Kidney (tissue), 14 donors: ENCODE results near the gene DIABLO. TPM values are rescaled to one million over a fixed set of nuclear protein-coding genes. Genes with fewer than 3 reads are reported as not detected.
"Not testable (repeated sequence)": the region's sequence is repeated elsewhere in the genome, so short reads cannot be mapped to it uniquely, and the experiment has no call there.

Source experiments
- DNase-seq, 5 donors: peaks; one replicate each; pipeline ENCODE4 v3.0.0-alpha.2; 2013 to 2020
- FAIRE-seq: peaks from 2 replicates; lab custom pipeline; 2012; peaks lifted over from hg19 to GRCh38; lab: Jason Lieb, UNC
- H3K27ac ChIP-seq, 2 donors: one replicate each; pipeline ENCODE4 v1.7.0; 2013; ENCODE audit warnings: low read depth in 2 of 2, low read length in 2 of 2, inconsistent platforms in 1 of 2
- H3K27me3 ChIP-seq: one replicate; pipeline ENCODE4 v1.7.1; 2013; ENCODE audit warnings: low read length, inconsistent platforms; ENCODE audit not compliant: control insufficient read depth, insufficient read depth
- H3K36me3 ChIP-seq, 3 donors: one replicate each; pipeline versions ENCODE4 v1.7.0 to v1.7.1; 2013; ENCODE audit warnings: low read length in 3 of 3, control low read depth in 1 of 3, inconsistent platforms in 1 of 3; ENCODE audit not compliant: insufficient read depth in 3 of 3, control insufficient read depth in 2 of 3
- H3K4me1 ChIP-seq, 3 donors: one replicate each; pipeline versions ENCODE4 v1.7.0 to v1.7.1; 2013; ENCODE audit warnings: low read length in 3 of 3, inconsistent platforms in 1 of 3, low read depth in 1 of 3; ENCODE audit not compliant: control insufficient read depth in 2 of 3, insufficient read depth in 2 of 3
- H3K4me3 ChIP-seq, 3 donors: one replicate each; pipeline versions ENCODE4 v1.7.0 to v1.8.1; 2013; ENCODE audit warnings: low read length in 3 of 3, control low read depth in 1 of 3, inconsistent platforms in 1 of 3
- H3K9ac ChIP-seq, 3 donors: one replicate each; pipeline versions ENCODE4 v1.7.0 to v1.7.1; 2013; ENCODE audit warnings: low read length in 3 of 3, control low read depth in 1 of 3, inconsistent platforms in 1 of 3
- H3K9me3 ChIP-seq, 3 donors: one replicate each; pipeline versions ENCODE4 v1.7.0 to v1.7.1; 2013; ENCODE audit warnings: low read length in 3 of 3, control low read depth in 1 of 3, inconsistent platforms in 1 of 3; ENCODE audit not compliant: control insufficient read depth in 2 of 3, insufficient read depth in 1 of 3
- intact Hi-C: fragments of 100-400 bp; cut with DNase I; formaldehyde crosslinking; loops from one replicate; pipeline ENCODE4 v1.11.1; 2022
- polyA plus RNA-seq: library from polyadenylated mRNA; stranded (reverse); fragments of 350-450 nt; fragmentation: Illumina TruSeq; extraction: RNeasy Lipid Tissue Mini Kit (QIAGEN cat#74804); gene quantifications from one replicate; pipeline ENCODE4 v1.2.3, GENCODE V29; 2014; ENCODE audit warnings: low read depth, low replicate concordance; ENCODE audit not compliant: insufficient read depth
- total RNA-seq: library from RNA; stranded (reverse); fragmentation: NEBNext Ultra II Directional; extraction: Animal tissue kit (Norgen Biotek cat#: 25700); gene quantifications from one replicate; pipeline ENCODE4 v1.2.1, GENCODE V29; 2021
- TF ChIP-seq, protein P1 (sequence below): IDR thresholded peaks from 3 replicates; pipeline ENCODE4 v1.5.1; 2012; ENCODE audit warnings: mild to moderate bottlenecking, moderate library complexity, borderline replicate concordance; ENCODE audit not compliant: insufficient read depth; ENCODE audit errors: extremely low read depth
- donor health status: control.
- donor health status: control.
- donor health status: control.
- donor health status: control.
- donor health status: control.
- donor health status: DM: yes; HTN: yes; CAD: no.
- donor health status: Normal renal cell carcinoma (clear cell type).

Gene DIABLO
- total and polyA plus RNA-seq, 2 donors from 2014 or later = 43.7 to 97.7 TPM

DNA sequence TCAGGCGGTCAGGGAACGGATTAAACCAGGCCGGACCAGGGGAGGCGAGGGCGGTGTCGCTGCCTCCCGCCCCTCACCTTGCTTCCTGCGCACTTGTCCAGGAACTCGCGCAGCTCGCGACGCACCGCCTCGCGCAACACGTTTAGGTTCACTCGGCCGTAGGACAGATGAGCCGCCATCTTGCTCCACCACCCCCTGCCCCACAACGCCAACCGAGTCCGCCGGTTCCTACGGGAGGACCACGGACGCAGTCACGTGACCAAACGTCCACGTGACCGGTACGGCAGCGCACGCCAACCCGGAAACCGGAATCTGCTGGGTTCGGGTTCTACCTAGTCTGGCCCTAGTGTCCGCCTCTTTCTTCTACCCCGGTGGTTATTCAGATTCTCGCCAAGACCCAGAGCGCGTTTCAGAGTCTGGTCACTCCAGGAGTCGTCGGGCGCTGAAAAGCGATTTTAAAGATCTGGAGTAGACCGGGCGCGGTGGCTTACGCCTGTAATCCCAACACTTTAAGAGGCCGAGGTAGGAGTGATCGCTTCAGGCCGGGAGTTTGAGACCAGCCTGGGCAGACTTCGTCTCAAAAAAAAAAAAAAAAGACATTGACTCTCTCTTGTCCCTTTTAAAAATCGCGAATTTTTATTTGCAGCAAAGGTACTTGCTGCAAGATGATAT, 40.5 kb upstream of the DIABLO start, which contains the start of gene VPS33A:
Gene VPS33A, minus strand, starts transcription at position 265 of the 672 bp plus-strand sequence. Its CDS starts 86 bp downstream, at position 179.
- Histone ChIP-seq H3K36me3 (peaks cover 0 to 2% (median under 1%) of the 10 kb centered on the region in 3 donors), H3K9me3 (no peaks in the 10 kb centered on the region), H3K27me3 (no peaks in the 10 kb centered on the region), H3K9ac (peak within 1 kb of the TSS; percentile 89 to 94 (median 90)), H3K27ac (peak within 1 kb of the TSS; percentile 86 to 89), H3K4me1 (peaks cover 0 to 10% (median 0%) of the 10 kb centered on the region in 3 donors), H3K4me3 (peak within 1 kb of the TSS; percentile 94 to 97 (median 94))
- FAIRE-seq = no peak
- TF ChIP-seq, protein P1, sequence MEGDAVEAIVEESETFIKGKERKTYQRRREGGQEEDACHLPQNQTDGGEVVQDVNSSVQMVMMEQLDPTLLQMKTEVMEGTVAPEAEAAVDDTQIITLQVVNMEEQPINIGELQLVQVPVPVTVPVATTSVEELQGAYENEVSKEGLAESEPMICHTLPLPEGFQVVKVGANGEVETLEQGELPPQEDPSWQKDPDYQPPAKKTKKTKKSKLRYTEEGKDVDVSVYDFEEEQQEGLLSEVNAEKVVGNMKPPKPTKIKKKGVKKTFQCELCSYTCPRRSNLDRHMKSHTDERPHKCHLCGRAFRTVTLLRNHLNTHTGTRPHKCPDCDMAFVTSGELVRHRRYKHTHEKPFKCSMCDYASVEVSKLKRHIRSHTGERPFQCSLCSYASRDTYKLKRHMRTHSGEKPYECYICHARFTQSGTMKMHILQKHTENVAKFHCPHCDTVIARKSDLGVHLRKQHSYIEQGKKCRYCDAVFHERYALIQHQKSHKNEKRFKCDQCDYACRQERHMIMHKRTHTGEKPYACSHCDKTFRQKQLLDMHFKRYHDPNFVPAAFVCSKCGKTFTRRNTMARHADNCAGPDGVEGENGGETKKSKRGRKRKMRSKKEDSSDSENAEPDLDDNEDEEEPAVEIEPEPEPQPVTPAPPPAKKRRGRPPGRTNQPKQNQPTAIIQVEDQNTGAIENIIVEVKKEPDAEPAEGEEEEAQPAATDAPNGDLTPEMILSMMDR = no peak
- DNase-seq = peak; percentile 98 to 99 (median 98)
- intact Hi-C loops = no loop called here

DNA sequence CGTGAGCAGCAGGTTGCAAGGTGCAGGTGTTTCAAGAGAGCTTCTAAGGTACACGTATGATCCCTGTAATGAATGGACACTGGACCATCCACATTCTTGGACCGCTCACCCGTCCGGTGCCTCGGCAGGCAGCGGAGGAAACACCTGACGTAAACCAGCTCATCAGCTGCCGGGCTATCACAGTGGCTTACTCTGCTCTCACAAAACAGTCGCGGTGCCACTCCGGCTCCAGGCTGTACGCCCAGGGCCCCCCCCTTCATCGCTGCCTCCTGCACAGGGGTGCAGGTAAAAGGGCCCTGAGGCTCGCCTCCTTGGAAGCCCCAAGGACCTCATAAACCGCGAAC, 40.0 kb upstream of the DIABLO start:
- Histone ChIP-seq H3K27me3 (no peaks in the 10 kb centered on the region), H3K4me1 (peaks cover 0 to 10% (median 0%) of the 10 kb centered on the region in 3 donors), H3K4me3 (peak overlapping the region; percentile 94 to 97 (median 94)), H3K27ac (peak overlapping the region; percentile 86 to 88), H3K9me3 (no peaks in the 10 kb centered on the region), H3K9ac (peak overlapping the region; percentile 89 to 94 (median 90)), H3K36me3 (peaks cover 3 to 7% (median 5%) of the 10 kb centered on the region in 3 donors)
- TF ChIP-seq, protein P1 = no peak
- FAIRE-seq (no peak), DNase-seq (no peak)
- intact Hi-C loops = no loop called here

DNA sequence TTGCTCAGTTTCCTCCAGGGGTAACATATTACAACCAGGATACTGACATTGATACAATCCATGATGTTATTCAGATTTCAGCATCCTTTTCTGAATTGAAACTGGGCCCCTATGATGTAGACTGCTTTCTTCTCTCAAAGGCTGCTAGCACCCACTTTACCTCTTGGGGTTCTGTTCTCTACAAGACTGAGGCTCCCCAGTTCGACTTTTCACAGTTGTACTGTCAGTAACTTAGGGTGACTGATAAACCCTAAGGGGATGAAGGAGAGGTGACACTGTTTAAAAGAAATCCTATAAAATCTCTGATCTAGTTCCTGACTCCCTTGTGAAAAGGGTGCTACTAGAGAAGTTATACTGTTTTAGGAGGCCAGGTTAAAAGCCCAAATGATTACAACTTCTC, 39.6 kb upstream of the DIABLO start:
- DNase-seq (no peak), FAIRE-seq (no peak)
- Histone ChIP-seq H3K36me3 (peaks cover 3 to 8% (median 7%) of the 10 kb centered on the region in 3 donors), H3K9ac (peak overlapping the region; percentile 89 to 94 (median 90)), H3K9me3 (no peaks in the 10 kb centered on the region), H3K4me3 (peak overlapping the region; percentile 94 to 97 (median 94)), H3K27ac (peak overlapping the region in 1 of 2 donors; percentile 88), H3K27me3 (no peaks in the 10 kb centered on the region), H3K4me1 (peaks cover 0 to 10% (median 0%) of the 10 kb centered on the region in 3 donors)
- intact Hi-C loops = no loop called here
- TF ChIP-seq, protein P1 = no peak

DNA sequence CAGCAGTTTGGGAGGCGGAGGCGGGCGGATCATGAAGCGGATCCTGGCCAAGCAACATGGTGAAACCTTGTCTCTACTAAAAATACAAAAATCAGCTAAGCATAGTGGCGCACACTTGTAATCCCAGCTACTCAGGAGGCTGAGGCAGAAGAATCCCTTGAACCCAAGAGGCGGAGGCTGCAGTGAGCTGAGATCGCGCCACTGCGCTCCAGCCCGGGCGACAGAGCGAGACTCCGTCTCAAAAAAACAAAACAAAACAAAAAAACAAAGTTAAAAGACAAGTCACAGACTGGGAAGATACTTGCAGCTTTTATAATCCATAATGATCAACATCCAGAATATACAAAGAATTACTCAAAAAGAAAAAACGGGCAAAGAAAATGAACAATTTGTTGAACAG, 34.9 kb upstream of the DIABLO start:
- H3K4me3 ChIP-seq, H3K9ac ChIP-seq, H3K4me1 ChIP-seq, H3K27me3 ChIP-seq, H3K9me3 ChIP-seq, H3K27ac ChIP-seq, intact Hi-C loops, DNase-seq, FAIRE-seq: not testable (repeated sequence)
- peaks cover 3 to 23% (median 15%) of the 10 kb centered on the region in 3 donors for H3K36me3 ChIP-seq

DNA sequence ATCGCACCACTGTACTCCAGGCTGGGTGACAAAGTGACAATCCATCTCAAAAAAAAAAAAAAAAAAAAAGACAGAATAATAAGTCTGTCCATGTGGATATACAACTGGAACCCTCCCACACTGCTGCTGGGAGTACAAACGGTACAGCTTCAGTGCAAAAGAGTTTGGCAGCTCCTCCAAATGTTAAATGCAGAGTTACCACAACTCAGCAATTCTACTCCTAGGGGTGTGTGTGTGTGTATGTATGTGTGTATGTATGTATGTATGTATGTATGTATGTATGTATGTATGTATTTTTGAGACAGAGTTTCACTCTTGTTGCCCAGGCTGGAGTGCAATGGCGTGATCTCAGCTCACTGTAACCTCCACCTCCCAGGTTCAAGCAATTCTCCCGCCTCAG, 33.1 kb upstream of the DIABLO start:
- H3K9me3 ChIP-seq, H3K4me1 ChIP-seq, H3K27me3 ChIP-seq, intact Hi-C loops, H3K27ac ChIP-seq, FAIRE-seq, H3K9ac ChIP-seq, H3K4me3 ChIP-seq, DNase-seq: not testable (repeated sequence)
- H3K36me3 ChIP-seq = peaks cover 3 to 27% (median 15%) of the 10 kb centered on the region in 3 donors

DNA sequence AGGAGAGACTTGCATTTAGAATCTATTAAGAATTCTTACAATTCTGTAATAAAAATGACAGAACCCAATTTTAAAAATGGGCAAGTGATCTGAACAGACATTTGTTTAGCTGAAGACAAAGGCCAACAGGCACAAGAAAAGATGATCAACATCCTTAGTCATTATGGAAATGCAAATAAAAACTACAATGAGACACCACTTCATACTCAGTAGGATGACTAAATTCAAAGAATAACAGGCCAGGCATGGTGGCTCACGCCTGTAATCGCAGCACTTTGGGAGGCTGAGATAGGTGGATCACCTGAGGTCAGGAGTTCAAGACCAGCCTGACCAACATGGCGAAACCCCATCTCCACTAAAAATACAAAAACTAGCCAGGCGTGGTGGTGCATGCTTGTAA, 32.6 kb upstream of the DIABLO start:
- H3K9me3 ChIP-seq, DNase-seq, H3K4me3 ChIP-seq, H3K4me1 ChIP-seq, H3K27me3 ChIP-seq, H3K9ac ChIP-seq, H3K27ac ChIP-seq, intact Hi-C loops, FAIRE-seq: not testable (repeated sequence)
- H3K36me3 ChIP-seq = peaks cover 3 to 27% (median 15%) of the 10 kb centered on the region in 3 donors
